Measurements from ENCODE around the gene DPYSL4. TPM values are rescaled to one million over a fixed set of nuclear protein-coding genes. Genes with fewer than 3 reads are reported as not detected.

The DPYSL4 gene
- total RNA-seq, 1 experiment from 2014 or later = 26.3 TPM

- H2BK120ac ChIP-seq (ENCODE audit: low read depth, low read length, poor library complexity, severe bottlenecking) = no peak overlapping the region
- peaks cover 20% of the 10 kb centered on the region; the same call in 1 of the 2 replicates for H3K27me3 ChIP-seq (ENCODE audit: insufficient read depth, low read length)
- Mint-ChIP-seq H3K27me3 (ENCODE audit: low read depth) (peaks cover 54% of the 10 kb centered on the region), H3K9me3 (peaks cover 0 to 3% of the 10 kb centered on the region in 2 experiments; a peak in 3 of 5 replicates), H3K36me3 (ENCODE audit: insufficient read depth in 1 of 3, low read depth in 3 of 3) (peaks cover 8 to 31% (median 31%) of the 10 kb centered on the region in 3 experiments; a peak in 6 of 7 replicates), H3K27ac (no peak overlapping the region), H3K4me1 (peaks cover 5 to 8% of the 10 kb centered on the region in 2 experiments), H3K4me3 (peak overlapping the region in 1 of 2 experiments; percentile 44; a peak in 2 of 5 replicates)
- H3K56ac ChIP-seq (ENCODE audit: insufficient read length, low read depth, low read length) = no peak overlapping the region
- no peak overlapping the region for H4K5ac ChIP-seq (ENCODE audit: insufficient read length, low read depth, low read length)
- no peak overlapping the region for H4K8ac ChIP-seq (replicated peaks; ENCODE audit: insufficient read length, low read depth, low read length)
- no peak overlapping the region for H2BK20ac ChIP-seq (ENCODE audit: low read depth, low read length, poor library complexity, severe bottlenecking)
- H3K23me2 ChIP-seq (ENCODE audit: insufficient read length, low read depth, low read length, poor library complexity, severe bottlenecking) = peaks cover 22% of the 10 kb centered on the region
- TF ChIP-seq CTCF (conservative IDR thresholded peaks at IDR 0.05) = no peak
- H3K18ac ChIP-seq (ENCODE audit: insufficient read length, low read depth, low read length) = no peak overlapping the region
- no CpG with 5 or more reads among the region's 16 CpGs for WGBS (ENCODE audit: extremely low coverage, insufficient read length, low lambda C conversion rate)
- no peak for DNase-seq
- H3K4me1 ChIP-seq (ENCODE audit: insufficient read depth, low read length) = no peaks in the 10 kb centered on the region; the same call in 1 of the 2 replicates
- no peaks in the 10 kb centered on the region for H3K79me1 ChIP-seq (ENCODE audit: insufficient read depth, low read depth, low read length, poor library complexity, severe bottlenecking)
- H3K4ac ChIP-seq (ENCODE audit: low read depth, low read length) = no peak overlapping the region
- no peak overlapping the region for H3K9ac ChIP-seq (ENCODE audit: extremely low read depth, insufficient read length, low read length)
- no peaks in the 10 kb centered on the region for H3K79me2 ChIP-seq (ENCODE audit: insufficient read depth, low read length)
- no peak overlapping the region for H2AK5ac ChIP-seq (ENCODE audit: insufficient read length, low read length)
- H3K14ac ChIP-seq (ENCODE audit: insufficient read depth, low read length) = no peak overlapping the region
- no peaks in the 10 kb centered on the region for H4K20me1 ChIP-seq (ENCODE audit: control insufficient read depth, insufficient read depth, insufficient read length)
- H2BK5ac ChIP-seq (ENCODE audit: insufficient read length, low read length) = no peak overlapping the region
- H3K9me3 ChIP-seq (ENCODE audit: control insufficient read depth, low read depth, low read length) = no peaks in the 10 kb centered on the region
- no peak overlapping the region for H2AFZ ChIP-seq (ENCODE audit: low read length)
- no peak overlapping the region for H2BK15ac ChIP-seq (ENCODE audit: low read depth, low read length)
- H3K27ac ChIP-seq (ENCODE audit: insufficient read length, low read depth, low read length) = no peak overlapping the region
- no peak overlapping the region for H4K91ac ChIP-seq (ENCODE audit: insufficient read length, low read depth, low read length)
- H3T11ph ChIP-seq (ENCODE audit: low read length) = no peak overlapping the region
- no peak overlapping the region for H3K4me2 ChIP-seq (ENCODE audit: insufficient read depth, insufficient read length, low read length)
- no peak overlapping the region for H2BK12ac ChIP-seq (ENCODE audit: insufficient read length, low read depth, low read length)
- no peak overlapping the region for H3K23ac ChIP-seq (ENCODE audit: insufficient read length, low read depth, low read length)
These were observed 2.3 kb downstream of the DPYSL4 start for GRCh38 chr10:132189016-132189415.

All from H9 (cell line).